ENCODE data around the gene GJC1.

The GJC1 gene

GRCh38 chr17:44829523-44830358, at the start of gene GJC1:
Gene GJC1 (minus strand): TSS chr17:44830287. CDS start chr17:44805817, 24,470 bp downstream.
- no peak for DNase-seq (ENCODE audit: low read depth)

- no peak for DNase-seq (ENCODE audit: low read depth)
Measured at GRCh38 chr17:44879376-44879775, 49.3 kb upstream of the GJC1 start.

- no peak for DNase-seq (ENCODE audit: low read depth)
Measured at GRCh38 chr17:44878627-44879221, 48.6 kb upstream of the GJC1 start.

- DNase-seq (ENCODE audit: low read depth), result no peak
Measured at GRCh38 chr17:44877121-44877520, 47.0 kb upstream of the GJC1 start.

- DNase-seq (ENCODE audit: low read depth), result no peak
Measured at GRCh38 chr17:44875761-44876160, 45.7 kb upstream of the GJC1 start.

- no peak for DNase-seq (ENCODE audit: low read depth)
Measured at GRCh38 chr17:44872131-44872768, 42.2 kb upstream of the GJC1 start.

GRCh38 chr17:44871556-44871955, 41.5 kb upstream of the GJC1 start:
- no peak for DNase-seq (ENCODE audit: low read depth)

- no peak for DNase-seq (ENCODE audit: low read depth)
Measured at GRCh38 chr17:44867841-44868240, 37.8 kb upstream of the GJC1 start.

- no peak for DNase-seq (ENCODE audit: low read depth)
Measured at GRCh38 chr17:44865931-44866330, 35.8 kb upstream of the GJC1 start.

GRCh38 chr17:44865231-44865660, 35.2 kb upstream of the GJC1 start:
- DNase-seq (ENCODE audit: low read depth), result peak; percentile 56

GRCh38 chr17:44864831-44865230, 34.7 kb upstream of the GJC1 start:
- DNase-seq (ENCODE audit: low read depth), result no peak

GRCh38 chr17:44863061-44863918, 33.2 kb upstream of the GJC1 start:
- no peak for DNase-seq (ENCODE audit: low read depth)

GRCh38 chr17:44862278-44862914, 32.3 kb upstream of the GJC1 start:
- no peak for DNase-seq (ENCODE audit: low read depth)

- no peak for DNase-seq (ENCODE audit: low read depth)
Measured at GRCh38 chr17:44859701-44860100, 29.6 kb upstream of the GJC1 start.

- DNase-seq (ENCODE audit: low read depth), result no peak
Measured at GRCh38 chr17:44854192-44854591, 24.1 kb upstream of the GJC1 start.

GRCh38 chr17:44850612-44851011, 20.5 kb upstream of the GJC1 start:
- DNase-seq (ENCODE audit: low read depth), result no peak

GRCh38 chr17:44850025-44850424, 19.9 kb upstream of the GJC1 start:
- DNase-seq (ENCODE audit: low read depth), result no peak

GRCh38 chr17:44848961-44849489, 18.9 kb upstream of the GJC1 start:
- DNase-seq (ENCODE audit: low read depth), result no peak

- no peak for DNase-seq (ENCODE audit: low read depth)
Measured at GRCh38 chr17:44848257-44848795, 18.2 kb upstream of the GJC1 start.

GRCh38 chr17:44847586-44847985, 17.5 kb upstream of the GJC1 start, which contains the start of gene HIGD1B:
Gene HIGD1B (plus strand): TSS chr17:44847883. CDS start chr17:44848153, 270 bp downstream.
- no peak for DNase-seq (ENCODE audit: low read depth)

- no peak for DNase-seq (ENCODE audit: low read depth)
Measured at GRCh38 chr17:44846206-44846605, 16.1 kb upstream of the GJC1 start.
